ENCODE measurements around the gene MYO1H.
"Not testable (repeated sequence)": the region's sequence is repeated elsewhere in the genome, so short reads cannot be mapped to it uniquely, and the experiment has no call there.

GRCh38 chr12:109473526-109474270, 126.0 kb downstream of the MYO1H start:
- not testable (repeated sequence) for TF ChIP-seq CTCF (IDR thresholded peaks at IDR 0.05; ENCODE audit: low read length); EZH2 (IDR thresholded peaks at IDR 0.05; ENCODE audit: borderline replicate concordance, low read length)
